ENCODE measurements around the gene PKMYT1. TPM values are rescaled to one million over a fixed set of nuclear protein-coding genes. Genes with fewer than 3 reads are reported as not detected.

Gene PKMYT1
- total RNA-seq, 1 donor from 2014 or later, result not detected

GRCh38 chr16:2962334-2963073, 17.7 kb downstream of the PKMYT1 start:
- peaks cover 54% of the 10 kb centered on the region for H3K27me3 ChIP-seq
- peaks cover 26 to 28% of the 10 kb centered on the region in 2 donors for H3K4me1 ChIP-seq
- no peaks in the 10 kb centered on the region for H3K36me3 ChIP-seq
- intact Hi-C loops (cut with DNase I), result no loop called here
- no peak for DNase-seq (ENCODE audit: low spot score in 2 of 2)
- no peaks in the 10 kb centered on the region for H3K9me3 ChIP-seq
- H3K27ac ChIP-seq, result no peak overlapping the region
- H3K4me3 ChIP-seq, result no peak overlapping the region
- TF ChIP-seq, protein P1, sequence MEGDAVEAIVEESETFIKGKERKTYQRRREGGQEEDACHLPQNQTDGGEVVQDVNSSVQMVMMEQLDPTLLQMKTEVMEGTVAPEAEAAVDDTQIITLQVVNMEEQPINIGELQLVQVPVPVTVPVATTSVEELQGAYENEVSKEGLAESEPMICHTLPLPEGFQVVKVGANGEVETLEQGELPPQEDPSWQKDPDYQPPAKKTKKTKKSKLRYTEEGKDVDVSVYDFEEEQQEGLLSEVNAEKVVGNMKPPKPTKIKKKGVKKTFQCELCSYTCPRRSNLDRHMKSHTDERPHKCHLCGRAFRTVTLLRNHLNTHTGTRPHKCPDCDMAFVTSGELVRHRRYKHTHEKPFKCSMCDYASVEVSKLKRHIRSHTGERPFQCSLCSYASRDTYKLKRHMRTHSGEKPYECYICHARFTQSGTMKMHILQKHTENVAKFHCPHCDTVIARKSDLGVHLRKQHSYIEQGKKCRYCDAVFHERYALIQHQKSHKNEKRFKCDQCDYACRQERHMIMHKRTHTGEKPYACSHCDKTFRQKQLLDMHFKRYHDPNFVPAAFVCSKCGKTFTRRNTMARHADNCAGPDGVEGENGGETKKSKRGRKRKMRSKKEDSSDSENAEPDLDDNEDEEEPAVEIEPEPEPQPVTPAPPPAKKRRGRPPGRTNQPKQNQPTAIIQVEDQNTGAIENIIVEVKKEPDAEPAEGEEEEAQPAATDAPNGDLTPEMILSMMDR (IDR thresholded peaks at IDR 0.05), result no peak

GRCh38 chr16:2960183-2961010, 19.8 kb downstream of the PKMYT1 start:
- DNase-seq (ENCODE audit: low spot score in 2 of 2), result no peak
- TF ChIP-seq, protein P1 (IDR thresholded peaks at IDR 0.05), result no peak
- Histone ChIP-seq H3K4me1 (peaks cover 21 to 22% of the 10 kb centered on the region in 2 donors), H3K27ac (no peak overlapping the region), H3K27me3 (peaks cover 40% of the 10 kb centered on the region), H3K36me3 (no peaks in the 10 kb centered on the region), H3K4me3 (no peak overlapping the region), H3K9me3 (no peaks in the 10 kb centered on the region)
- intact Hi-C loops (cut with DNase I), result no loop called here

- TF ChIP-seq, protein P1 (IDR thresholded peaks at IDR 0.05), result no peak
- Histone ChIP-seq H3K27me3 (peaks cover 31% of the 10 kb centered on the region), H3K36me3 (no peaks in the 10 kb centered on the region), H3K4me1 (peaks cover 11 to 12% of the 10 kb centered on the region in 2 donors), H3K4me3 (no peak overlapping the region), H3K9me3 (no peaks in the 10 kb centered on the region), H3K27ac (no peak overlapping the region)
- intact Hi-C loops (cut with DNase I), result no loop called here
- no peak for DNase-seq (ENCODE audit: low spot score in 2 of 2)
These were observed 21.0 kb downstream of the PKMYT1 start for GRCh38 chr16:2959206-2959605.

- H3K4me1 ChIP-seq, result no peaks in the 10 kb centered on the region
- no peaks in the 10 kb centered on the region for H3K9me3 ChIP-seq
- intact Hi-C loops (cut with DNase I), result no loop called here
- DNase-seq (ENCODE audit: low spot score in 2 of 2), result no peak
- no peaks in the 10 kb centered on the region for H3K36me3 ChIP-seq
- H3K27ac ChIP-seq, result no peak overlapping the region
- no peak overlapping the region for H3K4me3 ChIP-seq
- H3K27me3 ChIP-seq, result peaks cover 12% of the 10 kb centered on the region
- TF ChIP-seq, protein P1 (IDR thresholded peaks at IDR 0.05), result no peak
These were observed 23.7 kb downstream of the PKMYT1 start for GRCh38 chr16:2956579-2956956.

GRCh38 chr16:2955779-2956578, 24.3 kb downstream of the PKMYT1 start:
- no peaks in the 10 kb centered on the region for H3K36me3 ChIP-seq
- intact Hi-C loops (cut with DNase I), result no loop called here
- DNase-seq (ENCODE audit: low spot score in 2 of 2), result no peak
- no peak overlapping the region for H3K27ac ChIP-seq
- no peaks in the 10 kb centered on the region for H3K4me1 ChIP-seq
- no peaks in the 10 kb centered on the region for H3K9me3 ChIP-seq
- peaks cover 12% of the 10 kb centered on the region for H3K27me3 ChIP-seq
- TF ChIP-seq, protein P1 (IDR thresholded peaks at IDR 0.05), result no peak
- H3K4me3 ChIP-seq, result no peak overlapping the region
